Thyroid gland (tissue), 4 donors: ENCODE results near the gene PDGFC.

Experiments
- CTCF ChIP-seq, 6 experiments: fragments of 200-600 bp in 3 of 6; fragments of 450-650 bp in 3 of 6; sonication (generic) in 3 of 6; IDR thresholded peaks; one replicate each; pipeline ENCODE4 v1.5.1; 2016 to 2019; ENCODE audit warnings: antibody characterized with exemption in 6 of 6, mild to moderate bottlenecking in 2 of 6, inconsistent platforms in 1 of 6, moderate library complexity in 1 of 6
- POLR2A ChIP-seq, 2 donors: fragments of 450-650 bp; IDR thresholded peaks; one replicate each; pipeline ENCODE4 v1.6.1; 2017; ENCODE audit warnings: antibody characterized with exemption in 2 of 2, mild to moderate bottlenecking in 2 of 2, moderate library complexity in 1 of 2

- TF ChIP-seq CTCF (IDR thresholded peaks at IDR 0.05) (no peak), POLR2A (IDR thresholded peaks at IDR 0.05) (no peak)
These were observed 4.1 kb upstream of the PDGFC start for GRCh38 chr4:156975686-156976085.
